Brain microvascular endothelial cell (primary cell): ENCODE results near the gene USP12.

Experiments used
- DNase-seq: peaks from one replicate; pipeline ENCODE4 v3.0.0-alpha.2; 2020
- H3K27ac ChIP-seq: fragments of 250-450 bp; sonication (Bioruptor Pico); 2 replicates; pipeline ENCODE4 v1.5.1; 2020; ENCODE audit warnings: mild to moderate bottlenecking, moderate library complexity
- H3K27me3 ChIP-seq: fragments of 250-450 bp; sonication (Bioruptor Pico); replicated peaks from 2 replicates; pipeline ENCODE4 v1.5.1; 2020; ENCODE audit warnings: mild to moderate bottlenecking
- H3K36me3 ChIP-seq: fragments of 250-450 bp; sonication (Bioruptor Pico); replicated peaks from 2 replicates; pipeline ENCODE4 v1.5.1; 2020; ENCODE audit warnings: mild to moderate bottlenecking
- H3K4me3 ChIP-seq: 2 replicates; pipeline ENCODE4 v1.5.1; 2011; ENCODE audit warnings: low read depth, mild to moderate bottlenecking, control low read depth, low read length, moderate library complexity
- in situ Hi-C: cut with HindIII; loops from 2 replicates; pipeline ENCODE4 v1.10.0; 2017; ENCODE audit warnings: low sequenced_read_pairs, low pct_ligation_motif_present
- TF ChIP-seq, protein P1 (sequence below): IDR thresholded peaks from 2 replicates; pipeline ENCODE4 v1.5.1; 2011; ENCODE audit warnings: low read depth, mild to moderate bottlenecking, moderate library complexity, low read length, control low read depth, inconsistent platforms; ENCODE audit errors: missing control alignments

USP12 gene

DNA sequence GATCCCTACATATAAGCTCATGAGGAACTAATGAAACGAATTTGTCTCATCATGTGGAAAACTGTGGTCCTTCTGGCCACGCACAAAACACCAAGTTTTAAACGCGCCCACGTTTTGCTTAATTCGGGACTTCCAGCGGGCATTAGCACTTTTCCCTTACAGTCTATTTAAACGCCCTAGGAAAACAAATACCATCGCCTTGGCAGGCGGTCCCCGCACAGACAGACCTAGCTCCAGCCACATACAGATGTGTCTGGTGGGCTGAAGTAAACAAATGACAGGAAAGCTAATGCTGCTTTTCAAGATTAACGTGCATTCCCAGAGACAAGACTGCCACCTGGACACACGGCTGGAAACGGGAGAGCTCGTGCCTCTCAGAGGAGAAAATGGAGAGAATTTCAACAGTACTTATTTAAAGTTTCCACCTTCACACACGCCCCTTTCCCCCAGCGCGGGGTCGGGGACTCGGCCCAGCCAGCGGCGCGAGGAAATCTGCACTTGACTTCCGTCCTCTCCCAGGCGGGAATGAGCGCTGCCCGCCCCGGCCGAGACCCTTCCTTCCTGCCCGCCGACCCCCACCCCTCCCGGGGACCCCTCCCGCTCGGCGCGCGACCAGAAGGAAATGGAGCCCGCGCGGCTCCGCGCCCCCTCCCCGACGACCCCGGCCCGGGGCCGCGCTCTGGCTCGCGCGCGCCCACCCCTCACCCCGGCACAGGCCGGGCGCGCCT is 931 bp downstream of the USP12 start:
- TF ChIP-seq, protein P1, sequence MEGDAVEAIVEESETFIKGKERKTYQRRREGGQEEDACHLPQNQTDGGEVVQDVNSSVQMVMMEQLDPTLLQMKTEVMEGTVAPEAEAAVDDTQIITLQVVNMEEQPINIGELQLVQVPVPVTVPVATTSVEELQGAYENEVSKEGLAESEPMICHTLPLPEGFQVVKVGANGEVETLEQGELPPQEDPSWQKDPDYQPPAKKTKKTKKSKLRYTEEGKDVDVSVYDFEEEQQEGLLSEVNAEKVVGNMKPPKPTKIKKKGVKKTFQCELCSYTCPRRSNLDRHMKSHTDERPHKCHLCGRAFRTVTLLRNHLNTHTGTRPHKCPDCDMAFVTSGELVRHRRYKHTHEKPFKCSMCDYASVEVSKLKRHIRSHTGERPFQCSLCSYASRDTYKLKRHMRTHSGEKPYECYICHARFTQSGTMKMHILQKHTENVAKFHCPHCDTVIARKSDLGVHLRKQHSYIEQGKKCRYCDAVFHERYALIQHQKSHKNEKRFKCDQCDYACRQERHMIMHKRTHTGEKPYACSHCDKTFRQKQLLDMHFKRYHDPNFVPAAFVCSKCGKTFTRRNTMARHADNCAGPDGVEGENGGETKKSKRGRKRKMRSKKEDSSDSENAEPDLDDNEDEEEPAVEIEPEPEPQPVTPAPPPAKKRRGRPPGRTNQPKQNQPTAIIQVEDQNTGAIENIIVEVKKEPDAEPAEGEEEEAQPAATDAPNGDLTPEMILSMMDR, result no peak
- Histone ChIP-seq H3K36me3 (no peaks in the 10 kb centered on the region), H3K4me3 (peak overlapping the region; percentile 71), H3K27me3 (no peaks in the 10 kb centered on the region), H3K27ac (peak overlapping the region; percentile 93)
- DNase-seq, result no peak
- in situ Hi-C loops, result no loop called here

DNA sequence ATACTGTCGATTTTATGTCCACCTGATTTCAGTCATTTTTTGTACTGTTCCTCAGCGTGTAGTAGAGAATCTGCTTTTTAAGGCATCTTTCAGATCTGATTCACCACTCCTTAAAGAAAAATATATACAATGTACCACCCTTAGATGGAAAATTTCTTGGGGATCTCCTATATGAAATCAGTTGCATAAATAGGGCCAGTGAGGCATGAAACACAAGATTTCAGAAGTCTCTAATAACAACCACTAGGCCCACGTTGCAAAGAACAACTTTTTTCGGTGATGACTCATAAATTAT is 1.4 kb downstream of the USP12 start:
- in situ Hi-C loops, result no loop called here
- no peaks in the 10 kb centered on the region for H3K36me3 ChIP-seq

DNA sequence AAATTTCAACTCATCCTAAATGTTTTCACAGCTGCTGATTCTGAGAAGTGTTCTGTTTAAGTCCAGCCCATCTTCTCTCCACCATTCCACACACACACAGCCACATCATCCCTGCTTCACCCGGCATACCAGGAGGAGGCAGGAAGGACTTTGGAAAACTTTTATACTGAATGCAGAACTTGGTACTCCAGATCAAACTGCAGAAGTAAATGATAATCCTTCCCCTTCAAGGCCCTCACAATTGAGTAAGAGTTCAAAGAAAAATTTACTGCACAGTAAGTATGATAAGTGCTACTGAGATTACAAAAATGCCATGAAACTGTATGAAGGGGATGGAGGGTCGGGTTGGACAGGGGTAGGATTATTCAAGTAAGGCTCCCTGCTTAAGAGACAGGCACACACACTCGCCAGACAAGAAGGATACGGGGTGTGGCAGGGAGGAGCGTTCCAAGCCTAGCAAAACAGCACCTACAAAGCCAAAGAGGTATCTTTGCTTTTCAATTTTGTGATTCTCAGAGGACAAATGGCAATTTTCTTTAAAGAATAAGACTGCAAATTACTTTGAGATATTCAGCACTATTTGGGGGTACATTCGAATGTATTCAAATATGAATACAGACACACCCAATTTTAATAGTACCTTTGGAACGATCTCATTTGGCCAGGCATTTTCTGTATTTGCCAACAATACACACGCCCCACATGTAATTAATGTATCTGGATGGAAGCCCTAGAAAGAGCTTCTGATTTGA is 2.5 kb downstream of the USP12 start:
- TF ChIP-seq, protein P1, result no peak

More for the DNA sequence above, 1.4 kb downstream of the USP12 start:
- peak overlapping the region; percentile 93 for H3K27ac ChIP-seq
- TF ChIP-seq, protein P1, result no peak
- DNase-seq, result peak; percentile 60
- H3K27me3 ChIP-seq, result no peaks in the 10 kb centered on the region
- H3K4me3 ChIP-seq, result peak overlapping the region; percentile 71

DNA sequence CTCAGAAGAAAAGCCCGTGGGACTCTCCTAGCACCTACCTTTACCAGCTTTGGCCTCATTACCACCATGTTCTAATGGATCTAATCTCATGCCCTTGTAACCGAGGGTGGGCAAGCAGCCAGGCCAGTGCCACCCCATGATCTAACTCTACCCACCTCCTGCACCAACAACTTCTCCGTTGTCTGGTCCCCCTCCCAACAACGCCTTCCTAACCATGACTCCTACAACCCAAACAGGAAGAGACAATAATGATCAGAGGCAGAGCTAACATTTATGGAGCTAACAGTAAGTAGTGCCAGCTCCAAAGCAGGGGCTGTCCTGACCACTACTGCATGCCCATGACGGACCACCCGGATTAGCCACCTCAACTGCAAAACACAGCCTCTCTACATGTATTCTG is 3.5 kb downstream of the USP12 start:
- DNase-seq, result no peak
- H3K4me3 ChIP-seq, result no peak overlapping the region
- in situ Hi-C loops, result no loop called here
- H3K36me3 ChIP-seq, result no peaks in the 10 kb centered on the region
- H3K27me3 ChIP-seq, result no peaks in the 10 kb centered on the region
- no peak overlapping the region for H3K27ac ChIP-seq
- TF ChIP-seq, protein P1, result no peak

More for the DNA sequence above, 2.5 kb downstream of the USP12 start:
- no peak for DNase-seq
- no peak overlapping the region for H3K4me3 ChIP-seq
- no peak overlapping the region for H3K27ac ChIP-seq
- in situ Hi-C loops, result no loop called here
- no peaks in the 10 kb centered on the region for H3K36me3 ChIP-seq
- H3K27me3 ChIP-seq, result no peaks in the 10 kb centered on the region

GRCh38 chr13:27166313-27166712 is 5.3 kb downstream of the USP12 start:
- no peak overlapping the region for H3K27ac ChIP-seq
- TF ChIP-seq, protein P1, result no peak
- DNase-seq, result no peak
- H3K36me3 ChIP-seq, result no peaks in the 10 kb centered on the region
- H3K4me3 ChIP-seq, result no peak overlapping the region
- in situ Hi-C loops, result no loop called here
- no peaks in the 10 kb centered on the region for H3K27me3 ChIP-seq
